HG02885 (cell line): ENCODE results near the gene CHKB.
A peak's percentile ranks its signal among the peaks of the same experiment; 100 is the strongest.

ENCODE experiments used
- ATAC-seq: cut with Tn5 transposase; IDR thresholded peaks from one replicate; pipeline ENCODE4 v1.9.1; 2021; ENCODE audit warnings: mild to moderate bottlenecking; ENCODE audit not compliant: unreplicated experiment, poor library complexity

CHKB gene

DNA sequence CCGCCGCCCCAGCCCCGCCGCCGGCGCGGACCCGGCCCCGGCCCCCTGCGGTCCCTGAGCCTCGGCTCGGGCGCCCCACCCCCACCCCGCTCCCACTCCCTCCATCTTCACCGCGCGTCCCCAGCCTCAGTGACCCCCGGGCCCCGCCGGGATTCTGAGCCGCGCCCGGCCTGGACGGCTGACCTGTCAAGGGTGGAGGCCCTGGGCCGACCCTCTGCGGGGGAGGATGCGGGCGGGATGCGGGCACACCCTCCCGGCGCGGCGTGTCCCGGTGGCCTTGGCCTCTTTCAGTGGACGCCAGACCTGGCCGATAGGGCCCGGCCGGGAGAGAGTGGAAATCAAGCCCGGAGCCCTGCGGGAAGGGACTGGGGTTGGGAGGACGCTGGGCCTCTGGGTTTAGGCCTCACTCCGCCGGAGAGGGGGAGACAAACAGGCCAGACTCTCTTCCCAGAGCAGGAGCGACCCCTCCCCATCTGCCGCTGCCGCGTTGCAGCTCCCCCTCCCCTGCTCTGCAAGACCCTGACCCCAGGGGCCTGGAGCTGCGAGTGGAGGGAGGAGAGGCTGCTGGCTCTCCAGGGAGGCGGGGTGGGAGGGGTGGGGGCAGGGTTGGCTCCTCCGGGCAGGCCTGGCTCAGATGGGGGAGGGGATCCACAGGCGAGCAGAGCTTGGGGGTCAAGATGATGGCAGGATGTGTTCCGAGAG lies 18.5 kb upstream of the CHKB start:
- ATAC-seq, result no peak

- ATAC-seq, result no peak
These were observed 17.9 kb upstream of the CHKB start, which contains the start of gene MAPK8IP2 for GRCh38 chr22:50600538-50600937. TSS of gene MAPK8IP2 (plus strand) at chr22:50600793. CDS start at chr22:50600819, 26 bp downstream.

DNA sequence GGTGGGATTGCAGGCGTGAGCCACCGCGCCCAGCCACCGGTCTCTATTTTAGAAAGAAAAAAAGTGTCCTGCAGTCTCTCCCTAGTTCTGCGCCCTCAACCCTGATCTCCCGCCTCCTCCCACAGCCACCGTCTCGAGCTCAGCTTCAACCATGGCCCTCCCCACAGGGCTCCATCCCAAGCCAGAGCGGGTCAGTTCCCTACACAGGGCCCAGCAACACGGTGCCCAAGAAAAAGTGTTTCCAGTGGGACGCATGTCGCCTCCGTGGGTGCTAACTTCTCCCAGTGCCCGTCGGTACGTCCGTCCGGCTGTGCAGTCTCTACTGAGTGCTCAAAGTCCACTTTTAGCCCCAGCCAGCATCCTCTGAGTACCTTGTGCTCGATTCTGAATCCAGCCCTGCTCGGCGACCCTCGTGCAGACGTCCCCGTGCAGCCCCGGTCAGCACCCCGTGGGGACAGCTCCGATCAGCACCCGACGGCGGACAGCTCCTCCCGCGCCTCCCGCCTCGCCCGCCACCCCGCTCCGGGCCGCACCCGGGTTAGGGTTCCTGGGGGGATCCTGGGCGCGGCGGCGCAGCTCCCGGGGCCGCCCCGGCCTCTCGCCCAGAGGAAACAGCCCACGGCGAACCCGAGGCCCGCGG lies 17.3 kb upstream of the CHKB start:
- no peak for ATAC-seq

GRCh38 chr22:50597097-50597496 lies 14.4 kb upstream of the CHKB start:
- no peak for ATAC-seq

GRCh38 chr22:50595189-50595588 lies 12.5 kb upstream of the CHKB start:
- no peak for ATAC-seq

- ATAC-seq, result no peak
These were observed 4.8 kb upstream of the CHKB start for GRCh38 chr22:50587407-50587806.

DNA sequence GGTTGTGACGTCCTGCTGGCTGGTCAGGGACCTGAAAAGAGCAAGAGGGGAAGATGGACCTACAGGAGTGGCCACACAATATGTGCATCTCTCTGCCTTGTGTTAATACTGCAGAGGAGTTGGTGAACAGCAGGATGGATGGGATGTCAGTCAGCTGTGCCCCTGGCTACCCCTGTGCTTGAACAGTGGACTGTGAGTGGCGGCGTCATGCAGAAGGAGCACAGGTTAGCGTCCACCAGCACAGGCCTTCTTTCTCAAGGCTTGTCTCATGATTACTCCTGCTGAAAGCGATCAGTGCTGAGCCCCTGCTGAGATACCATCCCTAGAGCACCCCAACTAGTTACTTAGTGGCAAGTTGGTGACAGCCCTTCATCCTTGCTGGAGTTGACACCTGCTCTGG lies 3.8 kb upstream of the CHKB start:
- no peak for ATAC-seq

DNA sequence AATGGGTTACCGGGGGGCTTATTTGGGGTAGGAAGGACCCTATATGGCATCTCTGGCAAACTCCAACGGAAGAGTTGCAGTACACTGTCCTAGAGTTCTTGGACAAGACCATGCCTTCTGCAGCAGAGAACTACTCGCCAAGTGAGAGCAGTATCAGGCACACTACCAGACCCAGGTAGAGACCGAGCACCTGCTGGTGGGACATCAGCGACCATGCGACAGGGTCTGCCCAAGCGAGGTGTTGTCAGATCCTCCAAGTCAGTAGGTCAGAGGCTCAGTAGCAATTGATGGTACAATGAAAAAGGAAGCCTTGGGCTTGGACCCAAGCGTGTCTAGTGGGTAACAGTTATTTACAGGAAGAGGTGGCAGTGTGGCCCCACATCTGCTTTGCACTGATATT lies 3.1 kb upstream of the CHKB start:
- ATAC-seq, result no peak

DNA sequence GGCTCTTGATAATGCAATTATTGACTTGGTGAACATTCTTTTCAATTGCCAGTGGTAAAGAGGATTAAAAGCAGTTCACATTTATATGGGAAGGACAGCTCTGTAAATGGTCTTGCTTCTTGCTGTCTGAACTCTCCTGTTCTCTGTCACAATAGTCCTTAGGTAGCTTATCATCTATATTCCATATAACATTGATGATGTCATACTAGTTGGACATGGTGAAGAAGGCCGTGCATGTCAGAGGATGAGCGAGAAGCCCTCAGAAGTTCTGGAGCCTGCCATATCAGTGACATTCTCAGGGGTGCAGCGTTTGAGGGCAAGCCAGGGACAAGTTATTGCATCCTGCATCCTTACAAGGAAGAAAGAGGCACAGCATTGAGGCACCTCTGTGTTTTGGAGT lies 2.6 kb upstream of the CHKB start:
- ATAC-seq, result no peak

GRCh38 chr22:50584106-50585096 lies 1.8 kb upstream of the CHKB start:
- no peak for ATAC-seq

- ATAC-seq, result peak; percentile 27
These were observed 729 bp upstream of the CHKB start for GRCh38 chr22:50583294-50583861.

DNA sequence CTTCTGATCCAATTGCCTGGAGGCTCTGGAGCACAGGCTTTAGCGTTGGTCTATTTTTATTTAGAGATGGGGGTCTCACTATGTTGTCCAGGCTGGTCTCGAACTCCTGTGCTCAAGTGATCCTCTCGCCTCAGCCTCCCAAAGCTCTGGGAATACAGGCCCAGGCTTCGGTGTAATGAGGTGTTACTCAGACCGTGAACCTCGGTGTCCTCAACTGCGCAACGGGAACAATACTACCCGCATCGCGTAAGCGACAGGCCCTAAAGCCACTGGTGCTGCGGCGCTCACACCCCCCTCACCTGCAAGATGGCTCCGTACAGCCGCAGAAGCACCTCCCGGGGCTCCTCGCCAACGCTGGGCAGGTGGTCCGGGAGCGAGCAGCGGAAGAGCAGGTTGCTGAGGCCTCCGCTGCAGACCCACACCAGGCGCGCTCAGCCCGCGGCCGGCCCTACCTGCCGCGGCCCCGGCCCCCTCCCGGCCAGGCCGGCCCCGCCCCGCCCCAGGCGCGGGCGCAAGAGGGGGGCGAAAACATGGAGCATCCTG lies 628 bp downstream of the CHKB start:
- no peak for ATAC-seq

DNA sequence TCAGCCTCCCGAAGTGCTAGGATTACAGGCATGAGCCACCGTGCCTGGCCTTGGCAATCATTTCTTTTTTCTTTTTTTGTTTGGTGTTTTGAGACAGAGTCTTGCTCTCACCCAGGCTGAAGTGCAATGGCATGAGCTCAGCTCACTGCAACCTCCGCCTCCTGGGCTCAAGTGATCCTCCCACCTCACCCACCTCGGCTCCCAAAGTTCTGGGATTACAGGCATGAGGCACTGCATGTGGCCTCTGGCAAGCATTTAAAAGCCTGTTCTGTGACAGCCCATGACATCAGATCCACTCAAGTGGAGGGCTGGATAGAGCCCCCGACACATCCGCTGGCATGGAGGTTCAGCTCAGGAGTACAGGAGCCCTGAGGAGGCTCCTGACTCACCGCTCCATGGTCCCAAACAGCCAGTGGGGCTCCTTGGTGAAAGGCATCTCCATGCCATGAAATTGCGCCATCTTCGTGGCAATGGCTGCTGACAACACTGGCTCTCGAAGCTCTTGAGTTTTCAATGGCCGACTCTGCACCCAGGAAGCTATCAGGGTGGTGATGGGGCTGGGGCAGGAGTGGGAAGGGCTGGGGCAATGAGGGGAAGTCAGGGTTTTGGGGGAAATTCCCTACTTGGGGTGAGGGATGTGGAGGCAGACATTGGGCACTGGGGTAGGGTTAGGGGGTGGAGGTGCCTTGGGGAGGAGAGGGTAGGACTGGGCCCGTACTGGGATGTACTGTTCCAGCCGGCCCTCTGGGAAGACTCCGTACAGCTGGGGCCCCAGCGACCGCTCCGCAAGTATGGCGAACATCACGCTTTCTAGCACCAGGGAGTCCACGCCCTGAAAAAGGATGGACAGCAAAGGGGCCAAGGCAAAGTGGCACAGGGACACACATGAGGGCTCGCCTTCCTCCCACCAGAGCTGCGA lies 1.4 kb downstream of the CHKB start:
- no peak for ATAC-seq

GRCh38 chr22:50579752-50580151 lies 2.9 kb downstream of the CHKB start:
- no peak for ATAC-seq

DNA sequence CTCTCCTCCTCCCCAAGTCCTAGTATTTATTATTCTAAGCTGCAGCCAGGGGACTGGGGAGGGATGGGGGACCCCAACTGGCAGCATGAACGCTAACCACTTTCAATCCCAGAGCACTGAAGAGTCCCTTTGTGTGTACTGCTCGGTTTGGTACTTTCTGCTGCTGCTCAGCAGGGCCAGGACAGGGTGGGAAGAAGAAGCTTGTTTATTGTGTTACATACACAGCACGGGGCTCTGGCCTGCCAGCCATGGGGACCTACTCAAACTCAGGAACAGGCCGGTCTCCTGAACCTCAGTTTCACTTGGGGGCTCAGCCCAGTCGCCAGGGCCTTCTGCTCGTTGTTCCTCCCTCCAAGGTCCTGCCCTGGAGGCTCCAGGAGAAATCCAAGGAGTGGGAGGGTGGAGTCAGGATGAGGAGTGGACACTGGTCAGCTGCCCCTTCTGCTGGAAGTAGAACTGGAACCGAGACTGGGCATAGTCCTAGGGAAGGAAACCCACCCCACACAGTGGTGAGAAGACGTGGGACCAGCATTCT lies 3.8 kb downstream of the CHKB start:
- no peak for ATAC-seq

DNA sequence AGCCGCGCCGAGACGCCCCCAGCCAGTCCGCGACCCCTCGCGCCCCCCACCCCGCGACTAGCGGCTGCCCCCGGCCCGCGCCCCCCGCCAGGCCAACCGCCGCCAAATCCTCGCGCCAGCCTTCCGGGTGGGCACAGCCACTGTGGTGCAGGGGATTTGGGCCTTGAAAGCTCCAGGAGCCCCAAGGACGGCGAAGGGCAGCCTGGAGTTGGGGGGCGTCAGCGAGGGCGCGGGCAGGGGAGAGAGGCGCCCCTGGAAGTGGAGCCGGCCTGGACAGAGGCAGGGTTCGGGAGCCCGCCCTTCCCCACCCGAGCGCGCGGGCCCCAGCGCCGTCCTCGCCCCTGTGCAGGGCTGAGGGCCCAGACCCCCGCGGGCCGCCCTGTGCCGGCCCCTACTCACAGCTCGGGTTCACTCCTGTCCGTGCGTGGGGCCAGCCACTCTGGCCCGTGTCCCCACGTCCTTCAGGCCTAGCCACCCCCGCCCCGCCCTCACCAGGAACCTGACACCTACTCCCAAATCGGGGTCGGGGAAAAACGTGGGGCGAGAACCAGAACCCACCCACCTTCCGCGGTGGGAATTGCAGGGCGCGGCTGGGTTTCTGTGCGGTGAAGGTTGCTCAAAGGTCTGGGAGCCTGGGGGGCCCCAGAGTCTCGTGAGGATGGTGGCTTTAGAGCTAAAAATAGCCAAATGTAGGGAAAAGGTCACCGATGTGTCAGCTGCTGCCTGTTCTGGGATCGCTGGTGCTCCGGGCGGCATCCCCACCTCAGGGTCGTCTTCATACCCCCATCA lies 4.5 kb downstream of the CHKB start, which contains the start of gene CPT1B:
Gene CPT1B (minus strand): TSS at position 441 of the 789 bp plus-strand sequence. CDS start 512 bp downstream, outside the sequence.
- ATAC-seq, result no peak

DNA sequence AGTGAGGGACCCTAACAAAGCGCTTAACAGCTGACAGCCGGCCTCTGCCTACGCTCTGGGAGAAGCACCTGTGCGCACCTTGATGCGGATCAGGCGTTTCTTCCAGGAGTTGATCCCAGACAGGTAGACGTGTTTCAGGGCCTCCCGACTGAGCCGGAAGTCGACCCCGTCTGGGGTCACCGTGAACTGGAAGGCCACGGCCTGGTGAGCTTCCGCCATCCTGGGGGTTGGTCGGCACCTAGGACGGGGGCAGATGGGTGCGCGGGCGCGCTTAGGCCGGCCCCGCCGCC lies 5.0 kb downstream of the CHKB start:
- ATAC-seq, result no peak
